ENCODE measurements around the gene CCDC102B.
"Not testable (repeated sequence)": the region's sequence is repeated elsewhere in the genome, so short reads cannot be mapped to it uniquely, and the experiment has no call there.

Gene CCDC102B

GRCh38 chr18:68915061-68915460 is 117.2 kb downstream of the CCDC102B start:
- no peak for DNase-seq

GRCh38 chr18:68916734-68917133 is 118.9 kb downstream of the CCDC102B start:
- no peak for DNase-seq

- DNase-seq = no peak
Measured at GRCh38 chr18:68918216-68918615, 120.3 kb downstream of the CCDC102B start.

- no peak for DNase-seq
Measured at GRCh38 chr18:68919900-68920299, 122.0 kb downstream of the CCDC102B start.

- DNase-seq = no peak
Measured at GRCh38 chr18:68922392-68922791, 124.5 kb downstream of the CCDC102B start.

GRCh38 chr18:68925268-68925667 is 127.4 kb downstream of the CCDC102B start:
- no peak for DNase-seq

- no peak for DNase-seq
Measured at GRCh38 chr18:68928762-68929675, 131.1 kb downstream of the CCDC102B start.

GRCh38 chr18:68935686-68936085 is 137.8 kb downstream of the CCDC102B start:
- no peak for DNase-seq

GRCh38 chr18:68937029-68937599 is 139.2 kb downstream of the CCDC102B start:
- DNase-seq = no peak

- DNase-seq = no peak
Measured at GRCh38 chr18:68940039-68940438, 142.2 kb downstream of the CCDC102B start.

- no peak for DNase-seq
Measured at GRCh38 chr18:68940754-68941153, 142.9 kb downstream of the CCDC102B start.

GRCh38 chr18:68942230-68942629 is 144.3 kb downstream of the CCDC102B start:
- no peak for DNase-seq

GRCh38 chr18:68943861-68944260 is 146.0 kb downstream of the CCDC102B start:
- not testable (repeated sequence) for DNase-seq

- DNase-seq = no peak
Measured at GRCh38 chr18:68944330-68944729, 146.4 kb downstream of the CCDC102B start.

GRCh38 chr18:68944826-68945225 is 146.9 kb downstream of the CCDC102B start:
- no peak for DNase-seq

GRCh38 chr18:68948622-68949021 is 150.7 kb downstream of the CCDC102B start:
- no peak for DNase-seq

GRCh38 chr18:68954738-68955137 is 156.9 kb downstream of the CCDC102B start:
- no peak for DNase-seq

- DNase-seq = no peak
Measured at GRCh38 chr18:68956650-68957049, 158.8 kb downstream of the CCDC102B start.

GRCh38 chr18:68960355-68960754 is 162.5 kb downstream of the CCDC102B start:
- no peak for DNase-seq

GRCh38 chr18:68962623-68963022 is 164.7 kb downstream of the CCDC102B start:
- DNase-seq = no peak

GRCh38 chr18:68965817-68966216 is 167.9 kb downstream of the CCDC102B start:
- no peak for DNase-seq

- DNase-seq = no peak
Measured at GRCh38 chr18:68969027-68969426, 171.1 kb downstream of the CCDC102B start.

GRCh38 chr18:68972176-68972575 is 174.3 kb downstream of the CCDC102B start:
- DNase-seq = no peak

GRCh38 chr18:68979737-68980136 is 181.9 kb downstream of the CCDC102B start:
- no peak for DNase-seq

Data from KG1 (cell line).